ENCODE data around the gene FCGBP.

DNA sequence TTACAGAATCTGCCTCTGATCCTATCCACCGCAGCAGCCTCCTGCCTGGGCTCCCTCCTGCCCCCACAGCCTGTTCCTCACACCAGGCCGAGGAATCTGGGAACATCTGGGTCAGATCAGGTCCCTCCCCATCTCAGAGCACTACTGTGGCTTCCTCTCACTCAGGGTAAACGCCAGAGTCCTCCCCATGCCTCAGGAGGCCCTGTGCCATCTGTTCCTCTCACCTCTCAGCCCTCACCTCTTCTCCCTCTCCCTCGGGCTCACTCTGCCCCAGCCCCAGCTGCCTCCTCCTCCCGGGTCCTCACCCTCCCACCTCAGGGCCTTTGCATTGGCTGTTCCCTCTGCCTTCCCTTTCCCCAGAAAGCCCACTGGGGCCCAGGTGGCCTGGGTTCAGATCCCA, 18.2 kb downstream of the FCGBP start:
- TF ChIP-seq POLR2A (IDR thresholded peaks at IDR 0.05; ENCODE audit: low read length) (no peak), GATA1 (IDR thresholded peaks at IDR 0.05; ENCODE audit: low read depth, low read length) (no peak)
